Keratinocyte (primary cell): Measurements from ENCODE around the gene CGN.

Experiments
- EZH2 ChIP-seq: IDR thresholded peaks from one replicate; pipeline ENCODE4 v1.6.1; 2012; ENCODE audit warnings: inconsistent platforms, mild to moderate bottlenecking, low read length, moderate library complexity
- TF ChIP-seq, protein P1 (sequence below), 3 experiments: IDR thresholded peaks in 1 of 3; conservative IDR thresholded peaks in 1 of 3; optimal IDR thresholded peaks in 1 of 3; 2 replicates in 2 of 3; 3 replicates in 1 of 3; pipeline versions ENCODE3 to v1.5.1; 2011; ENCODE audit warnings: low read length in 3 of 3, mild to moderate bottlenecking in 3 of 3, moderate library complexity in 2 of 3, control low read depth in 1 of 3, inconsistent platforms in 1 of 3; ENCODE audit not compliant: insufficient read depth in 2 of 3; ENCODE audit errors: extremely low read depth in 1 of 3

DNA sequence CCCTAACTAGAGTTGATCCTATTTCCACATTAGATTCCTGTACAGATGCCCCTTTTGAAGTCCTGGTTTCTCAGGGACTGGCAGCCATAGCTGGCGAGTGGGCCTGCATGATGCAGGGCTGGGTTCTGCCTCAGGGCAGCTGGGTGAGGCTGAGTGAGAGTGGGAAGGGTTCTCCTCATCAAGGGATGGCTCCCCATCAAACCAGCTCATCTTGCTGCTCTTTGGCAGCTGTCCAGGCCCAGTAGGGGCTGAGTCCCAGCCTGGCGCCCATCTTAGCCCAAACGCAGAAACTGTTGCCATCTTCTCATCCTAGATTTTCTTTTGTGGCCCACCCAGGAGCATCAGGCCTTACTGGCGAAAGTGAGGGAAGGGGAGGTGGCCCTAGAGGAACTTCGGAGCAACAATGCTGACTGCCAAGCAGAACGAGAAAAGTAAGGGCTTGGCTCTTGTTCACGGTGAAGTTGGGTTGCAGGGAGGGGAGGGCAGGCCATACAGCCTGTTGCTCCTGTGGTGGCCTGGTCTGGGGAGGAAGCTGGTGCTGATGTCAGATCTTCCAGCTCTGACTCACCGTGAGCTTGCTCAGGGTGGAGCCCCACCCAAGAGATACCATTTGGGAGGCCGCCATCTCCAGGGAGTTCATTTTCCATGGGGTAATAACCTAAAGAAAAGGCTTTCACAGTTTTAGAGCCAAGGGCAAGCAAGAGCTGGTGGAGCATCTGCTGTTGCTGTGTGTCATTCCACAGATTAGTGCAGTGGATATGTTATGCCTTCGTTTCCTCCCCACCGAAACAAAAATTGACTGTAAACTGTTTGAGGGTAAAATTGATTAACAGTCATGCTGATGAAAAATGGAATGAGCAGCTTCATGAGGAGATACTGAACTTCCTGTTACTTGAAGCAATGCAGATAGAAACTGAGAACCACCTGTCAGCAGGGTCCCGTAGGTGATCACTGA, 63.7 kb downstream of the CGN start:
- TF ChIP-seq, protein P1, sequence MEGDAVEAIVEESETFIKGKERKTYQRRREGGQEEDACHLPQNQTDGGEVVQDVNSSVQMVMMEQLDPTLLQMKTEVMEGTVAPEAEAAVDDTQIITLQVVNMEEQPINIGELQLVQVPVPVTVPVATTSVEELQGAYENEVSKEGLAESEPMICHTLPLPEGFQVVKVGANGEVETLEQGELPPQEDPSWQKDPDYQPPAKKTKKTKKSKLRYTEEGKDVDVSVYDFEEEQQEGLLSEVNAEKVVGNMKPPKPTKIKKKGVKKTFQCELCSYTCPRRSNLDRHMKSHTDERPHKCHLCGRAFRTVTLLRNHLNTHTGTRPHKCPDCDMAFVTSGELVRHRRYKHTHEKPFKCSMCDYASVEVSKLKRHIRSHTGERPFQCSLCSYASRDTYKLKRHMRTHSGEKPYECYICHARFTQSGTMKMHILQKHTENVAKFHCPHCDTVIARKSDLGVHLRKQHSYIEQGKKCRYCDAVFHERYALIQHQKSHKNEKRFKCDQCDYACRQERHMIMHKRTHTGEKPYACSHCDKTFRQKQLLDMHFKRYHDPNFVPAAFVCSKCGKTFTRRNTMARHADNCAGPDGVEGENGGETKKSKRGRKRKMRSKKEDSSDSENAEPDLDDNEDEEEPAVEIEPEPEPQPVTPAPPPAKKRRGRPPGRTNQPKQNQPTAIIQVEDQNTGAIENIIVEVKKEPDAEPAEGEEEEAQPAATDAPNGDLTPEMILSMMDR (optimal IDR thresholded peaks at IDR 0.05 in 1 of 3, IDR thresholded peaks at IDR 0.05 in 1 of 3, conservative IDR thresholded peaks at IDR 0.05 in 1 of 3; ENCODE audit: extremely low read depth in 1 of 3, insufficient read depth in 2 of 3, low read length in 3 of 3) = no peak
- TF ChIP-seq EZH2 = no peak
